ENCODE data around the gene NRP2.

NRP2 gene

DNA sequence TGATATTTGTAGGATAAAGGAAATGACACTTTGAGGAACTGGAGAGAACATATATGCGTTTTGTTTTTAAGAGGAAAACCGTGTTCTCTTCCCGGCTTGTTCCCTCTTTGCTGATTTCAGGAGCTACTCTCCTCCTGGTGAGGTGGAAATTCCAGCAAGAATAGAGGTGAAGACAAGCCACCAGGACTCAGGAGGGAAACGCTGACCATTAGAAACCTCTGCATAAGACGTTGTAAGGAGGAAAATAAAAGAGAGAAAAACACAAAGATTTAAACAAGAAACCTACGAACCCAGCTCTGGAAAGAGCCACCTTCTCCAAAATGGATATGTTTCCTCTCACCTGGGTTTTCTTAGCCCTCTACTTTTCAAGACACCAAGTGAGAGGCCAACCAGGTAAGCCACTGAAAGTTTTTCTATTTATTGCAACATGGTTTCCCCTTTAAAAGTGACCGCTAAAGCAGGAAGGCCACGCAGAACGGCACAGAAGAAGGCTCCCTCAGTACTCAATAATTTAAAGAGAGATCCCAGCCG, 735 bp downstream of the NRP2 start:
- H3K4me1 ChIP-seq (ENCODE audit: insufficient read depth, insufficient read length) = peaks cover 12% of the 10 kb centered on the region
- peaks cover 29% of the 10 kb centered on the region for H3K36me3 ChIP-seq (ENCODE audit: insufficient read depth, insufficient read length, low read length)
- H3K9me3 ChIP-seq (ENCODE audit: insufficient read depth, low read length) = no peaks in the 10 kb centered on the region
- DNase-seq (ENCODE audit: low read depth, low spot score) = no peak
- no peak for TF ChIP-seq SUZ12 (IDR thresholded peaks at IDR 0.05; ENCODE audit: extremely low read depth, insufficient read depth, insufficient read length)
- no peak for TF ChIP-seq YY1 (IDR thresholded peaks at IDR 0.05; ENCODE audit: insufficient read depth, insufficient read length)
- no peak for TF ChIP-seq ZNF274 (IDR thresholded peaks at IDR 0.05; ENCODE audit: low read depth, low read length)
- H3K4me3 ChIP-seq (ENCODE audit: insufficient read length, low read depth) = peak overlapping the region; percentile 78
- H3K9ac ChIP-seq (ENCODE audit: insufficient read length, low read depth) = peak overlapping the region; percentile 91
- H3K27me3 ChIP-seq (ENCODE audit: insufficient read depth, insufficient read length) = peaks cover 4% of the 10 kb centered on the region

DNA sequence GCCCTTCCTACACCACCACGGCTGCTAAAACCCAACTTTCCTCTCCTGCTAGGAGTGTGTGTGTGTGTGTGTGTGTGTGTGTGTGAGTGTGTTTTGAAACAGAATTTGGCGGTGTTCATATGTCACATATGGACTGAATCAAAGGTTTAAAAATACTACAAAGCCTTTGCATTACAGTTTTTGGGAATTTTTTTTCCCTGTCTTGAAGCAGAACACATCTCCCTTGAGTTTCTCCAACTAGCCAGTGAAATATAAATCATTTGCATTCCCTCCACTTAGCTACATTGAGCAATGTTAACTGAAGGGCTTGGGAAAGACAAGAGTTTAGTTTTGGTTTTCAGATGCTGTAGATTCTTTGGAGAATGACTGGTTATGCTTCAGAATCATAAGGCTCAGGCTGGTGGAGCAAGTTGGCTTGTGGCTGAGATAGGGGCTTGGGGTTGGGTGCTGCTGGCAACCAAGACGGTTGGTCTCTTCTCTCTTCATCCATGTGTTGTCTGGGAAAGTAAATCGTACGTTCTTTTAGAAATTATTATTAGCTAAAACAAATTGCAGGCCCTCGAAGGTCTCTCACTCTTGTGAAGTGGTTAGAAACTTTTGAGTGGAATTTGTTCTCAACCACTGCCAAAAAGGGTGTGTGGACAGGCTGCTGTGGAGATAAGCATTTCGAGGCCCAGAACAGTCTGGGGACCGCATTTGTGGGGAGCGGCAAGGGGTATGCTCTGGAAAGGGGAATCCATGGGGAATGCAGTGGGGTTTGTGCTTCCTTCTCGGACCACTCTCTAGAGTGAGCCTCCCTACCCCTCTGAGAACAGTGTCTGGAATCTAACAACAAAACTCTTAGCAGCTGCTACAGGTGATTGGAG, 1.4 kb downstream of the NRP2 start:
- peaks cover 12% of the 10 kb centered on the region for H3K4me1 ChIP-seq (ENCODE audit: insufficient read depth, insufficient read length)
- H3K27me3 ChIP-seq (ENCODE audit: insufficient read depth, insufficient read length) = peaks cover 4% of the 10 kb centered on the region
- no peak for DNase-seq (ENCODE audit: low read depth, low spot score)
- TF ChIP-seq ZNF274 (IDR thresholded peaks at IDR 0.05; ENCODE audit: low read depth, low read length) (no peak), YY1 (IDR thresholded peaks at IDR 0.05; ENCODE audit: insufficient read depth, insufficient read length) (no peak), SUZ12 (IDR thresholded peaks at IDR 0.05; ENCODE audit: extremely low read depth, insufficient read depth, insufficient read length) (no peak)
- H3K9me3 ChIP-seq (ENCODE audit: insufficient read depth, low read length) = no peaks in the 10 kb centered on the region
- H3K9ac ChIP-seq (ENCODE audit: insufficient read length, low read depth) = peak overlapping the region; percentile 91
- peak overlapping the region; percentile 78 for H3K4me3 ChIP-seq (ENCODE audit: insufficient read length, low read depth)
- H3K36me3 ChIP-seq (ENCODE audit: insufficient read depth, insufficient read length, low read length) = peaks cover 32% of the 10 kb centered on the region

DNA sequence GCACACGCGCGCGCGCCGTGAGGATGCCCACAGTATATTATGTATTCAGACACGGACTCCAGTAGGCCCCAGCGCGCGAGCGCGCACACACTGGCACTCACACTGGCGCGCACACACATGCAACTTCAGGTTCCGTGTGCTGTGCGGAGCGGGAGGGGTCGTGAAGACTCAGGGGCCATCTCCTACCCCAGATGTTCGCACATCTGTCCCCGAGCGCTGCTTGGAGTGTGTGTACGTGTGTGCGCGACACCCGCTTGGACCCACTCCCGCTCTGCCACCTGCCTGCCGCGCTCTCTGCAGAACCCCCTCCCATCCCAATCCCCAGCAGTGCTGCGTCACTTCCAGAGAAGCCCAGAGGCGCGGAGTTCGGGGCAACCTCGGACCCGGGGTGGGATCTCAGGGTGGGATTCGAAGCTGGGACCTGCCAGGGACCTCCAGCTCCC, 2.6 kb downstream of the NRP2 start:
- no peaks in the 10 kb centered on the region for H3K9me3 ChIP-seq (ENCODE audit: insufficient read depth, low read length)
- TF ChIP-seq ZNF274 (IDR thresholded peaks at IDR 0.05; ENCODE audit: low read depth, low read length) (no peak), SUZ12 (IDR thresholded peaks at IDR 0.05; ENCODE audit: extremely low read depth, insufficient read depth, insufficient read length) (no peak), YY1 (IDR thresholded peaks at IDR 0.05; ENCODE audit: insufficient read depth, insufficient read length) (no peak)
- H3K9ac ChIP-seq (ENCODE audit: insufficient read length, low read depth) = peak overlapping the region; percentile 91
- H3K4me1 ChIP-seq (ENCODE audit: insufficient read depth, insufficient read length) = peaks cover 11% of the 10 kb centered on the region
- no peak for DNase-seq (ENCODE audit: low read depth, low spot score)
- H3K4me3 ChIP-seq (ENCODE audit: insufficient read length, low read depth) = peak overlapping the region; percentile 78
- peaks cover 43% of the 10 kb centered on the region for H3K36me3 ChIP-seq (ENCODE audit: insufficient read depth, insufficient read length, low read length)
- peaks cover 4% of the 10 kb centered on the region for H3K27me3 ChIP-seq (ENCODE audit: insufficient read depth, insufficient read length)

DNA sequence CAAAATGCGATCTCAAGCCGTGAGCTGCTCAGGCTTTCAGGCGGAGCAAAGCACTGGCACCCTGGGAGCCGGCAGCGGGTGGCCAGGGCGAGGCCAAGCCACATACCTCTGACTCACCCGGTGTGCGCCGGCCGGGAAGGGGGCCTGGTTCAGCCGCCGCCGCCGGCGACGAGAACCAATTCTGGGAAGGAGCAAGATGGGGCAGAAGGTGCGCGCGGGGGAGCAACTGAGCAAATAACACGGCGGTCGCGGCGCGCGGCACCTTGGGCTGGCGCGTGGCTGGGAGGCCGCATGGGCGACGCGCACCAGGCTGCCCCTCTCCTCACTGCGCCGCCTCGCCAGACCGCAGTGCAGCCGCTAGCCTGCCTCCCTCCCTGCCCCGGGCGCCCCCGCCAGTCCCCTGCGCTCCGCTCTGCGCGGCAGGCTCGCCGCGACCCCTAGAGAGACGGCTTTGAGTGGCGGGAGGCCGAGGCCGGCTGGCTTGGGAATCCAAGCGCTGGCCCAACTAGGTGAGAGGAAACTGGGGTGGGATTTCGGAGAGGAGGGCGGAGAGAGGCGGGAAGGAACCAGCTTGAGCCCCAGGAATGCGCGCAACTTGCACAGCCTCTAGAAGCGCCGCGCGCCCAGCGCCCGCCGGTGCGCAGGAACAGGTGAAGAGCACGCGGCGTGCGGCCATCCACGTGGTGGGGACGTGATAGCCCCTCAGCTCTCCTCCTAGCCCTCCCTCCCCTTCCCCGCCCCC, 3.2 kb downstream of the NRP2 start:
- no peak for DNase-seq (ENCODE audit: low read depth, low spot score)
- H3K36me3 ChIP-seq (ENCODE audit: insufficient read depth, insufficient read length, low read length) = peaks cover 44% of the 10 kb centered on the region
- peaks cover 4% of the 10 kb centered on the region for H3K27me3 ChIP-seq (ENCODE audit: insufficient read depth, insufficient read length)
- peaks cover 11% of the 10 kb centered on the region for H3K4me1 ChIP-seq (ENCODE audit: insufficient read depth, insufficient read length)
- TF ChIP-seq YY1 (IDR thresholded peaks at IDR 0.05; ENCODE audit: insufficient read depth, insufficient read length) = no peak
- no peak for TF ChIP-seq ZNF274 (IDR thresholded peaks at IDR 0.05; ENCODE audit: low read depth, low read length)
- TF ChIP-seq SUZ12 (IDR thresholded peaks at IDR 0.05; ENCODE audit: extremely low read depth, insufficient read depth, insufficient read length) = no peak
- peak overlapping the region; percentile 78 for H3K4me3 ChIP-seq (ENCODE audit: insufficient read length, low read depth)
- H3K9ac ChIP-seq (ENCODE audit: insufficient read length, low read depth) = peak overlapping the region; percentile 37
- no peaks in the 10 kb centered on the region for H3K9me3 ChIP-seq (ENCODE audit: insufficient read depth, low read length)

DNA sequence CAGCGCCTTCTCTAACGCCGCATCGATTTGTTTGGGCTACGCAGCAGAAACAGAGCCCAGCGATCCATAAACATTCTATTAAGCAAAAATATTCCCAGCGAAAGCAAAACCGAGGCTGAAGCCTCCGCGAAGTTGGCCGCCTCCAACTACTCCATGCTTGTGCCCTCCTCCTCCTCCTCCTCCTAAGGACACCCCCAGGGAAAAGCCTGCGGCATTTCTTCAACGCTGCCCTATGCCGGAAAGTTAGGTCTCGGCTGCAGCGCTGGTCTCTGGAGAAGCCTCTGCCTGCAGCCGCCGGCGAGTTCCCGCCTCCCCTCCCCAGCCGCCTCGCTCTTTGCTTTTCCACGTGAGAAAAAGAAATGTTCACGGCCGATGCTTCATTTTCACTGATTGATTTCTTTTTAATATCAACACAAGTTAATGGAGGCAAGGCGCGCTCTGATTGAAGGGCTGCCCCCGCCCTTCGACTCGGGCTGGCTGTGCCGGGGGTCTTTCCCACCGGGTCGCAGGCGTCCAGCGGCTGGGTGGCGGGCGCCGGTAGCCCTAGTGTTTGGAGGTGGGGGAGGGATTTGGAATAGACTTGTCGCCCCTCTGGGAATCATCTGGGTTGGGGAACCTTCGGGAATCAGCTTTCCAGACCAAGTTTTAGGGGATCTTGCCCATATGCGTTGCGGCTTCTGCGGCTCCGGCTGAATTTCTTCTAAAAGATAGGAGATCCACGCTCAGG, 3.9 kb downstream of the NRP2 start:
- Histone ChIP-seq H3K9ac (ENCODE audit: insufficient read length, low read depth) (no peak overlapping the region), H3K9me3 (ENCODE audit: insufficient read depth, low read length) (no peaks in the 10 kb centered on the region), H3K4me3 (ENCODE audit: insufficient read length, low read depth) (no peak overlapping the region), H3K36me3 (ENCODE audit: insufficient read depth, insufficient read length, low read length) (peaks cover 50% of the 10 kb centered on the region), H3K4me1 (ENCODE audit: insufficient read depth, insufficient read length) (peaks cover 11% of the 10 kb centered on the region), H3K27me3 (ENCODE audit: insufficient read depth, insufficient read length) (peaks cover 4% of the 10 kb centered on the region)
- TF ChIP-seq SUZ12 (IDR thresholded peaks at IDR 0.05; ENCODE audit: extremely low read depth, insufficient read depth, insufficient read length) (no peak), YY1 (IDR thresholded peaks at IDR 0.05; ENCODE audit: insufficient read depth, insufficient read length) (no peak), ZNF274 (IDR thresholded peaks at IDR 0.05; ENCODE audit: low read depth, low read length) (no peak)
- no peak for DNase-seq (ENCODE audit: low read depth, low spot score)

DNA sequence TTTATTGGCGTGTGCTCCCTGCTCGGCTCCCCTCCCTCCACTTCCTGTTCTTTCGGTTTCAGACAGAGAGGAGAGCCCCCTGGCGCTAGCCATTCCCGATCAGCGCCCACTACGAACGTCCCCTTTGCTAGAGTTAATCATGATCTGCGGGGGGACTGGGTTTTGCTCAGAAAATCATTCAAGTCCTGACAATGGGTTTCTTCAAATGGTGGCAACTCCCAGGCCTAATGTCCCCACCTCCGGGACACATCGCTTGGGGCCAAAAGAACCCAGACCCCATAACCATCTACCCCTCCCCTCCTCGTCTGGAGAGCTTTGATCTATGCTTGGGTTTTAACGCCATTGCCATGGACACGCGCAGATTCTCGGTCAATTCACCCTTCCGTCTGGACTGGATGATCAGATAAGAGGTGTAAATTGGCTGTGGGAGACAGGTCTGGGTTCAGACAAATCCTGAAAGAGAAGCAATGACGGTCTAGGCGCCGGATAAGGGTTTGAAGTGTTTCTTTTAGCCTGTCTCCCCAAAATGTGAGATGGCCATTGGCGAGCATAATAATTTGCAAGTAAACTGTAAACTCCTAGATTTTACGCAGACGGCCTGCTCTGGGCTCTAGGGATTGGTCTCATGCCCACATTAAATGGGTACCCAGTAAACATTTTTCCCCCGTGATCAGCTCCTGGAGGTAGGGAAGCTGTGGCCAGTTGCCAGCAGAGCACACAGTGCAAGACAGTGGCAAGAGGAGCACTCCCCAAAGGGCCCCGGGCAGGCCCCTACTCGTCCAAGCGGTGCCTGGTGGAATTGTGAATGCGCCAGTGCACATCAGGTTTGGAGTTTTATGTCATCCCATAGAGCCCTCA, 4.7 kb downstream of the NRP2 start:
- Histone ChIP-seq H3K4me3 (ENCODE audit: insufficient read length, low read depth) (no peak overlapping the region), H3K9me3 (ENCODE audit: insufficient read depth, low read length) (no peaks in the 10 kb centered on the region), H3K36me3 (ENCODE audit: insufficient read depth, insufficient read length, low read length) (peaks cover 54% of the 10 kb centered on the region), H3K4me1 (ENCODE audit: insufficient read depth, insufficient read length) (peaks cover 11% of the 10 kb centered on the region), H3K9ac (ENCODE audit: insufficient read length, low read depth) (no peak overlapping the region), H3K27me3 (ENCODE audit: insufficient read depth, insufficient read length) (no peaks in the 10 kb centered on the region)
- no peak for DNase-seq (ENCODE audit: low read depth, low spot score)
- no peak for TF ChIP-seq SUZ12 (IDR thresholded peaks at IDR 0.05; ENCODE audit: extremely low read depth, insufficient read depth, insufficient read length)
- no peak for TF ChIP-seq YY1 (IDR thresholded peaks at IDR 0.05; ENCODE audit: insufficient read depth, insufficient read length)
- no peak for TF ChIP-seq ZNF274 (IDR thresholded peaks at IDR 0.05; ENCODE audit: low read depth, low read length)

Data from NT2/D1 (cell line).